ENCODE results near the gene PLXNB3. TPM values are rescaled to one million over a fixed set of nuclear protein-coding genes. Genes with fewer than 3 reads are reported as not detected.
A peak's percentile ranks its signal among the peaks of the same experiment; 100 is the strongest.

Gene PLXNB3
- total RNA-seq, 1 experiment from 2014 or later: 2.5 TPM

DNA sequence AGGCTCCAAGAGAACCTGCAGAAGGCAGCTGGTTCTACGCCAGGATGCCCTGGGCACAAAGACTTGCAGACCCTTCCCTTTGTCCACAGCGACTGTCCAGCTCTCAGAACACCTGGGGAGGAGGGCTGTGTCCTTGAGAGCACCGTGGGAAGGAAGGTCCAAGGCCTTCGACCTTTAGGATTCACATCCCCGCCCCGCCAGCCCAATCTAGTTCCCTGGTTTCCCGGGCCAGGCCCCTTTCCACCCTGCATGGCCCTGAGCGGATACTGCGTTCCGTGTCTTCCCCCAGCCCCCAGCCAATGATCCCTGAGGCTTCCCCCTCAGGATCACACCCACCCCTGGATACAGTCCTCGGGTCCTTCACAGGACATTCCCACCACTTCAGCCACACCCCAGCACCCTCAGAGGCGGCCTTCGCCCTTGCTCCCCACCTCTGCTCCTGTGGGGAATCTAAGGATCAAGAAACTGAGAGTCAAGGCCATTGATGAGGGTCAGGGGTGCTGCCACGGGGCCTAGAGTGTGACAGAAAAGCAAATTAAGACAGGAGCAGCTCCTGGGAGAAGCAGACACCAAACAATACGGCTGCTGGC lies 30.3 kb upstream of the PLXNB3 start:
- Mint-ChIP-seq H3K4me3 (no peak overlapping the region), H3K4me1 (peaks cover 7% of the 10 kb centered on the region), H3K27me3 (ENCODE audit: low read depth) (no peaks in the 10 kb centered on the region; the same call in 1 of the 2 replicates), H3K27ac (no peak overlapping the region), H3K36me3 (peaks cover 11% of the 10 kb centered on the region), H3K9me3 (peaks cover 13% of the 10 kb centered on the region)
- CTCF ChIA-PET: no interaction called here
- ATAC-seq (no peak), DNase-seq (ENCODE audit: low spot score) (no peak)
- TF ChIP-seq, protein P1, sequence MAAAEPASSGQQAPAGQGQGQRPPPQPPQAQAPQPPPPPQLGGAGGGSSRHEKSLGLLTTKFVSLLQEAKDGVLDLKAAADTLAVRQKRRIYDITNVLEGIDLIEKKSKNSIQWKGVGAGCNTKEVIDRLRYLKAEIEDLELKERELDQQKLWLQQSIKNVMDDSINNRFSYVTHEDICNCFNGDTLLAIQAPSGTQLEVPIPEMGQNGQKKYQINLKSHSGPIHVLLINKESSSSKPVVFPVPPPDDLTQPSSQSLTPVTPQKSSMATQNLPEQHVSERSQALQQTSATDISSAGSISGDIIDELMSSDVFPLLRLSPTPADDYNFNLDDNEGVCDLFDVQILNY (CRISPR knock-in tag; IDR thresholded peaks at IDR 0.05): no peak
- TF ChIP-seq, protein P2, sequence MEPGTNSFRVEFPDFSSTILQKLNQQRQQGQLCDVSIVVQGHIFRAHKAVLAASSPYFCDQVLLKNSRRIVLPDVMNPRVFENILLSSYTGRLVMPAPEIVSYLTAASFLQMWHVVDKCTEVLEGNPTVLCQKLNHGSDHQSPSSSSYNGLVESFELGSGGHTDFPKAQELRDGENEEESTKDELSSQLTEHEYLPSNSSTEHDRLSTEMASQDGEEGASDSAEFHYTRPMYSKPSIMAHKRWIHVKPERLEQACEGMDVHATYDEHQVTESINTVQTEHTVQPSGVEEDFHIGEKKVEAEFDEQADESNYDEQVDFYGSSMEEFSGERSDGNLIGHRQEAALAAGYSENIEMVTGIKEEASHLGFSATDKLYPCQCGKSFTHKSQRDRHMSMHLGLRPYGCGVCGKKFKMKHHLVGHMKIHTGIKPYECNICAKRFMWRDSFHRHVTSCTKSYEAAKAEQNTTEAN (CRISPR knock-in tag; IDR thresholded peaks at IDR 0.05): no peak
- TF ChIP-seq CBFB (CRISPR knock-in tag; IDR thresholded peaks at IDR 0.05; ENCODE audit: low read depth) (no peak), ZNF396 (CRISPR knock-in tag; IDR thresholded peaks at IDR 0.05; ENCODE audit: borderline replicate concordance) (no peak), ZNF416 (CRISPR knock-in tag; IDR thresholded peaks at IDR 0.05) (no peak), ZNF232 (CRISPR knock-in tag; IDR thresholded peaks at IDR 0.05) (no peak), FOXJ3 (CRISPR knock-in tag; IDR thresholded peaks at IDR 0.05; ENCODE audit: borderline replicate concordance) (no peak), TCF7 (CRISPR knock-in tag; IDR thresholded peaks at IDR 0.05; ENCODE audit: low read depth) (no peak), RELA (CRISPR knock-in tag; IDR thresholded peaks at IDR 0.05; ENCODE audit: borderline replicate concordance) (no peak), ZNF263 (CRISPR knock-in tag; IDR thresholded peaks at IDR 0.05; ENCODE audit: low read depth) (no peak)
- TF ChIP-seq, protein P3, sequence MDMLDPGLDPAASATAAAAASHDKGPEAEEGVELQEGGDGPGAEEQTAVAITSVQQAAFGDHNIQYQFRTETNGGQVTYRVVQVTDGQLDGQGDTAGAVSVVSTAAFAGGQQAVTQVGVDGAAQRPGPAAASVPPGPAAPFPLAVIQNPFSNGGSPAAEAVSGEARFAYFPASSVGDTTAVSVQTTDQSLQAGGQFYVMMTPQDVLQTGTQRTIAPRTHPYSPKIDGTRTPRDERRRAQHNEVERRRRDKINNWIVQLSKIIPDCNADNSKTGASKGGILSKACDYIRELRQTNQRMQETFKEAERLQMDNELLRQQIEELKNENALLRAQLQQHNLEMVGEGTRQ (CRISPR knock-in tag; IDR thresholded peaks at IDR 0.05): no peak
- TF ChIP-seq, protein P4, sequence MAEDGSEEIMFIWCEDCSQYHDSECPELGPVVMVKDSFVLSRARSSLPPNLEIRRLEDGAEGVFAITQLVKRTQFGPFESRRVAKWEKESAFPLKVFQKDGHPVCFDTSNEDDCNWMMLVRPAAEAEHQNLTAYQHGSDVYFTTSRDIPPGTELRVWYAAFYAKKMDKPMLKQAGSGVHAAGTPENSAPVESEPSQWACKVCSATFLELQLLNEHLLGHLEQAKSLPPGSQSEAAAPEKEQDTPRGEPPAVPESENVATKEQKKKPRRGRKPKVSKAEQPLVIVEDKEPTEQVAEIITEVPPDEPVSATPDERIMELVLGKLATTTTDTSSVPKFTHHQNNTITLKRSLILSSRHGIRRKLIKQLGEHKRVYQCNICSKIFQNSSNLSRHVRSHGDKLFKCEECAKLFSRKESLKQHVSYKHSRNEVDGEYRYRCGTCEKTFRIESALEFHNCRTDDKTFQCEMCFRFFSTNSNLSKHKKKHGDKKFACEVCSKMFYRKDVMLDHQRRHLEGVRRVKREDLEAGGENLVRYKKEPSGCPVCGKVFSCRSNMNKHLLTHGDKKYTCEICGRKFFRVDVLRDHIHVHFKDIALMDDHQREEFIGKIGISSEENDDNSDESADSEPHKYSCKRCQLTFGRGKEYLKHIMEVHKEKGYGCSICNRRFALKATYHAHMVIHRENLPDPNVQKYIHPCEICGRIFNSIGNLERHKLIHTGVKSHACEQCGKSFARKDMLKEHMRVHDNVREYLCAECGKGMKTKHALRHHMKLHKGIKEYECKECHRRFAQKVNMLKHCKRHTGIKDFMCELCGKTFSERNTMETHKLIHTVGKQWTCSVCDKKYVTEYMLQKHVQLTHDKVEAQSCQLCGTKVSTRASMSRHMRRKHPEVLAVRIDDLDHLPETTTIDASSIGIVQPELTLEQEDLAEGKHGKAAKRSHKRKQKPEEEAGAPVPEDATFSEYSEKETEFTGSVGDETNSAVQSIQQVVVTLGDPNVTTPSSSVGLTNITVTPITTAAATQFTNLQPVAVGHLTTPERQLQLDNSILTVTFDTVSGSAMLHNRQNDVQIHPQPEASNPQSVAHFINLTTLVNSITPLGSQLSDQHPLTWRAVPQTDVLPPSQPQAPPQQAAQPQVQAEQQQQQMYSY (CRISPR knock-in tag; IDR thresholded peaks at IDR 0.05): no peak
- POLR2A ChIA-PET: interaction anchor here (0.6 kb wide), 1 partner anchor 1614 kb away, joined by 3 read pairs; no protein-coding TSS in a partner anchor

DNA sequence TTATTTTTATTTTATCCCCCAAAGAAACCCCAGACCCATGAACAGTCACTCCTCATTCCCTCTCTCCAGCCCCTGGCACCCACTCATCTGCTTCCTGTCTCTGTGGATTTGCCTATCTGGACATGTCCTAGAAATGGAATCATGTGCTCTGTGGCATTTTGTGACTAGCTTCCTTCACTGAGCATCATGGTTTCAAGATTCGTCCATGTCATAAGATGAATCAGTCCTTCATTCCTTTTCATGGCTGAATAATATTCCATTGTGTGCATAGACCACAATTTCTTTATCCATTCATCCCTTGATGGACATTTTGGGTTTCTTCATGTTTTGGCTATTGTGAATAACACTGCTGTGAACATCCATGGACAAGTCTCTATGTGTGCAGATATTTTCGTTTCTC lies 29.2 kb upstream of the PLXNB3 start:
- CTCF ChIA-PET: no interaction called here
- ATAC-seq: no peak
- Mint-ChIP-seq H3K27ac (peak overlapping the region; percentile 3; the same call in 1 of the 2 replicates), H3K4me1 (peaks cover 7% of the 10 kb centered on the region), H3K36me3 (peaks cover 11% of the 10 kb centered on the region), H3K27me3 (ENCODE audit: low read depth) (no peaks in the 10 kb centered on the region; the same call in 1 of the 2 replicates), H3K9me3 (peaks cover 13% of the 10 kb centered on the region), H3K4me3 (no peak overlapping the region)
- DNase-seq (ENCODE audit: low spot score): no peak
- POLR2A ChIA-PET: no interaction called here
- TF ChIP-seq, protein P5, sequence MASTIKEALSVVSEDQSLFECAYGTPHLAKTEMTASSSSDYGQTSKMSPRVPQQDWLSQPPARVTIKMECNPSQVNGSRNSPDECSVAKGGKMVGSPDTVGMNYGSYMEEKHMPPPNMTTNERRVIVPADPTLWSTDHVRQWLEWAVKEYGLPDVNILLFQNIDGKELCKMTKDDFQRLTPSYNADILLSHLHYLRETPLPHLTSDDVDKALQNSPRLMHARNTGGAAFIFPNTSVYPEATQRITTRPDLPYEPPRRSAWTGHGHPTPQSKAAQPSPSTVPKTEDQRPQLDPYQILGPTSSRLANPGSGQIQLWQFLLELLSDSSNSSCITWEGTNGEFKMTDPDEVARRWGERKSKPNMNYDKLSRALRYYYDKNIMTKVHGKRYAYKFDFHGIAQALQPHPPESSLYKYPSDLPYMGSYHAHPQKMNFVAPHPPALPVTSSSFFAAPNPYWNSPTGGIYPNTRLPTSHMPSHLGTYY (CRISPR knock-in tag; IDR thresholded peaks at IDR 0.05): no peak
- TF ChIP-seq, protein P6, sequence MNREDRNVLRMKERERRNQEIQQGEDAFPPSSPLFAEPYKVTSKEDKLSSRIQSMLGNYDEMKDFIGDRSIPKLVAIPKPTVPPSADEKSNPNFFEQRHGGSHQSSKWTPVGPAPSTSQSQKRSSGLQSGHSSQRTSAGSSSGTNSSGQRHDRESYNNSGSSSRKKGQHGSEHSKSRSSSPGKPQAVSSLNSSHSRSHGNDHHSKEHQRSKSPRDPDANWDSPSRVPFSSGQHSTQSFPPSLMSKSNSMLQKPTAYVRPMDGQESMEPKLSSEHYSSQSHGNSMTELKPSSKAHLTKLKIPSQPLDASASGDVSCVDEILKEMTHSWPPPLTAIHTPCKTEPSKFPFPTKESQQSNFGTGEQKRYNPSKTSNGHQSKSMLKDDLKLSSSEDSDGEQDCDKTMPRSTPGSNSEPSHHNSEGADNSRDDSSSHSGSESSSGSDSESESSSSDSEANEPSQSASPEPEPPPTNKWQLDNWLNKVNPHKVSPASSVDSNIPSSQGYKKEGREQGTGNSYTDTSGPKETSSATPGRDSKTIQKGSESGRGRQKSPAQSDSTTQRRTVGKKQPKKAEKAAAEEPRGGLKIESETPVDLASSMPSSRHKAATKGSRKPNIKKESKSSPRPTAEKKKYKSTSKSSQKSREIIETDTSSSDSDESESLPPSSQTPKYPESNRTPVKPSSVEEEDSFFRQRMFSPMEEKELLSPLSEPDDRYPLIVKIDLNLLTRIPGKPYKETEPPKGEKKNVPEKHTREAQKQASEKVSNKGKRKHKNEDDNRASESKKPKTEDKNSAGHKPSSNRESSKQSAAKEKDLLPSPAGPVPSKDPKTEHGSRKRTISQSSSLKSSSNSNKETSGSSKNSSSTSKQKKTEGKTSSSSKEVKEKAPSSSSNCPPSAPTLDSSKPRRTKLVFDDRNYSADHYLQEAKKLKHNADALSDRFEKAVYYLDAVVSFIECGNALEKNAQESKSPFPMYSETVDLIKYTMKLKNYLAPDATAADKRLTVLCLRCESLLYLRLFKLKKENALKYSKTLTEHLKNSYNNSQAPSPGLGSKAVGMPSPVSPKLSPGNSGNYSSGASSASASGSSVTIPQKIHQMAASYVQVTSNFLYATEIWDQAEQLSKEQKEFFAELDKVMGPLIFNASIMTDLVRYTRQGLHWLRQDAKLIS (CRISPR knock-in tag; IDR thresholded peaks at IDR 0.05; ENCODE audit: borderline replicate concordance): no peak
- TF ChIP-seq ZNF317 (CRISPR knock-in tag; IDR thresholded peaks at IDR 0.05; ENCODE audit: borderline replicate concordance, low read depth) (no peak), SP1 (CRISPR knock-in tag; conservative IDR thresholded peaks at IDR 0.05) (no peak), JUN (CRISPR knock-in tag; IDR thresholded peaks at IDR 0.05) (no peak), ZNF219 (CRISPR knock-in tag; IDR thresholded peaks at IDR 0.05; ENCODE audit: borderline replicate concordance) (no peak), FOXP1 (CRISPR knock-in tag; IDR thresholded peaks at IDR 0.05; ENCODE audit: borderline replicate concordance) (no peak)
- TF ChIP-seq, protein P7, sequence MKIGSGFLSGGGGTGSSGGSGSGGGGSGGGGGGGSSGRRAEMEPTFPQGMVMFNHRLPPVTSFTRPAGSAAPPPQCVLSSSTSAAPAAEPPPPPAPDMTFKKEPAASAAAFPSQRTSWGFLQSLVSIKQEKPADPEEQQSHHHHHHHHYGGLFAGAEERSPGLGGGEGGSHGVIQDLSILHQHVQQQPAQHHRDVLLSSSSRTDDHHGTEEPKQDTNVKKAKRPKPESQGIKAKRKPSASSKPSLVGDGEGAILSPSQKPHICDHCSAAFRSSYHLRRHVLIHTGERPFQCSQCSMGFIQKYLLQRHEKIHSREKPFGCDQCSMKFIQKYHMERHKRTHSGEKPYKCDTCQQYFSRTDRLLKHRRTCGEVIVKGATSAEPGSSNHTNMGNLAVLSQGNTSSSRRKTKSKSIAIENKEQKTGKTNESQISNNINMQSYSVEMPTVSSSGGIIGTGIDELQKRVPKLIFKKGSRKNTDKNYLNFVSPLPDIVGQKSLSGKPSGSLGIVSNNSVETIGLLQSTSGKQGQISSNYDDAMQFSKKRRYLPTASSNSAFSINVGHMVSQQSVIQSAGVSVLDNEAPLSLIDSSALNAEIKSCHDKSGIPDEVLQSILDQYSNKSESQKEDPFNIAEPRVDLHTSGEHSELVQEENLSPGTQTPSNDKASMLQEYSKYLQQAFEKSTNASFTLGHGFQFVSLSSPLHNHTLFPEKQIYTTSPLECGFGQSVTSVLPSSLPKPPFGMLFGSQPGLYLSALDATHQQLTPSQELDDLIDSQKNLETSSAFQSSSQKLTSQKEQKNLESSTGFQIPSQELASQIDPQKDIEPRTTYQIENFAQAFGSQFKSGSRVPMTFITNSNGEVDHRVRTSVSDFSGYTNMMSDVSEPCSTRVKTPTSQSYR (CRISPR knock-in tag; IDR thresholded peaks at IDR 0.05): no peak

All from WTC11 (cell line).